AG09309 (cell line): Measurements from ENCODE around the gene ICAM4.

Experiments used
- DNase-seq: peaks from one replicate; pipeline ENCODE4 v3.0.0-alpha.2; 2010; ENCODE audit warnings: low read depth
- H3K4me3 ChIP-seq: 2 replicates; pipeline ENCODE4 v1.5.1; 2011; ENCODE audit warnings: mild to moderate bottlenecking, low read depth, low read length, moderate library complexity; ENCODE audit not compliant: control insufficient read depth
- TF ChIP-seq, protein P1 (sequence below): IDR thresholded peaks from 2 replicates; pipeline ENCODE4 v1.5.1; 2011; ENCODE audit warnings: mild to moderate bottlenecking, low read depth, low read length, inconsistent platforms; ENCODE audit not compliant: insufficient read depth, control insufficient read depth; ENCODE audit errors: missing control alignments

ICAM4 gene

DNA sequence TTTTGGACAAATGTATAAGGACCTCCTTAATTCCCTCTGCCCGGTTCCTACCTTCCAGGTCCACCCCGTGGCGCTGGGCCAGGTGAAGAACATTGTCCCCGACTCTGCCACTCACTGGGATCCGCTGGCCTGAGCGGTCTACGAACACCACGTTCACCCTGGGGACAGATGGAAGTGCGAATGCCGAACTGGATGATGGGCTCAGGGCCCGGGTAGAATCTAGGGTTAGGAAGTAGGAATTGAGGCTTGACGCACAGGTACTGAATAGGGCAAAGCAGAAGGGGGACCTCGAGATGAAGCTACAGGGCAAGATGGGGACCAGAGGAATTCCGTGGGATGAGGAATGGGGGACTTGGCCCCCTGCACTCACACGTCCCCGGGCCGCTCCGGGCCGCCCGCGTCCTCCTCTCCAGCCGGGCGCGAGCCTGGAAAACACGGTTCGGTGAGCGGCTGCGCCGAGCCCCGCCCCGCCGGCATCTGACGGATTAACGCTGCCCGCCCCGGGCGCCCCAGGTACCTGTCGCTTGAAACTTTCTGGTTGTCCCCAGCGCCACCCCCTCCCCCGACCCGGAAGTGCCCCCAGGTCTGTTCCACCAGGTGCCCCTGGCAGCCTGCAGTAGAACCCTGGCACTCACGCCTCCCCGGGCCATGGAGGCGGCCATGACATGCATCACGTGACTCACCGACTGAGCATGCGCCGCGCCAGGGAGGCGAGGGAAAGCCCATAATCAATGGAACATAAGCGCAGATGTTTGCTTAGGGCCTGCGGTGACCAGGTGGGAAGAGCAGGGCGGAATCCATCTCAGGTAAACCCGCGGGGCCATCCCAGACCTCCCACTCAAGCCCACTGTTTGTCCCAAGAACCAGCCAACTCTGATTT is 28.8 kb downstream of the ICAM4 start, which contains the start of gene FDX2:
FDX2 (minus strand) TSS at position 681 of the 880 bp plus-strand sequence; CDS start at position 662, 19 bp downstream.
- peak within 1 kb of the TSS; percentile 57 for H3K4me3 ChIP-seq
- DNase-seq: no peak
- TF ChIP-seq, protein P1, sequence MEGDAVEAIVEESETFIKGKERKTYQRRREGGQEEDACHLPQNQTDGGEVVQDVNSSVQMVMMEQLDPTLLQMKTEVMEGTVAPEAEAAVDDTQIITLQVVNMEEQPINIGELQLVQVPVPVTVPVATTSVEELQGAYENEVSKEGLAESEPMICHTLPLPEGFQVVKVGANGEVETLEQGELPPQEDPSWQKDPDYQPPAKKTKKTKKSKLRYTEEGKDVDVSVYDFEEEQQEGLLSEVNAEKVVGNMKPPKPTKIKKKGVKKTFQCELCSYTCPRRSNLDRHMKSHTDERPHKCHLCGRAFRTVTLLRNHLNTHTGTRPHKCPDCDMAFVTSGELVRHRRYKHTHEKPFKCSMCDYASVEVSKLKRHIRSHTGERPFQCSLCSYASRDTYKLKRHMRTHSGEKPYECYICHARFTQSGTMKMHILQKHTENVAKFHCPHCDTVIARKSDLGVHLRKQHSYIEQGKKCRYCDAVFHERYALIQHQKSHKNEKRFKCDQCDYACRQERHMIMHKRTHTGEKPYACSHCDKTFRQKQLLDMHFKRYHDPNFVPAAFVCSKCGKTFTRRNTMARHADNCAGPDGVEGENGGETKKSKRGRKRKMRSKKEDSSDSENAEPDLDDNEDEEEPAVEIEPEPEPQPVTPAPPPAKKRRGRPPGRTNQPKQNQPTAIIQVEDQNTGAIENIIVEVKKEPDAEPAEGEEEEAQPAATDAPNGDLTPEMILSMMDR: no peak

DNA sequence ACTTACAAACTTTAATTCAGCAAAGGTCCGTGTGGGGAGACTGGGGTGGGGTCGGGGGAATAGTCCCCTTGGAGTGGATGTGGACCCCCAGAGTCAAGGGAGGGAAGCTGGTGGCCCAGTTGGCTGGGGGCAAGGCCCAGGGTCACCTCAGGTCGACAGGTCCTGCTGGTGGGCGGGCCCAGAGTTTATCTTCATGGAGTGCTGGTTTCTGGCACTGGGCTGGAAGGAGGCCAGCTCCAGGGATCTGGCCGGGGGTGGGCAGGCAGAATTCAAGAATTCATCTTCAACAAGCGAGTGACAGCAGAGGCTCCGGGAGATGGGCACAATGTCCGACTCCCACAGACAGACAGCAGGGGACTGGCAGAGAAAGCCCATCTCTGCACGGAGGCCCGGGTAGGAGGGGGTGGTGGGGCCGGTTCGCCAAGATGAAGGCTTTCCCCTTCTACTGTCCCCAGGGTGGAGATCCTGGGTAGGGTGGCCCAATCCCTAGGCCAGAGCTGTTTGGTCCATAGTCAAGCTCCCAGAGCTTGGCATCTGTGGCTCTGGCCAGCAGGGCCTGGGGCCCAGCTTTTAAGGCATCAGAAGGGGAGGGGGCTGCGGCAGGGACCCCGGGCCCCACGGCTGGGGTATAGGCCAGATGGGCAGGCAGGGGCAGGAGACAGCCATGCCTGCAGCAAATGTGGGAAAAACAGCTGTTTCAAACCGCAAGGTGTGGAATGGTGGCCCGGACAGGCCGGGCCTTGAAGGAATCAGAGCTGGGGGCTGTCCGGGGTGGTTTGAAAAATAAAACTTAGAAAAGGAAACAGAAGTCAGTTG is 29.7 kb downstream of the ICAM4 start:
- TF ChIP-seq, protein P1: no peak
- no peak for DNase-seq
- H3K4me3 ChIP-seq: no peak overlapping the region; the same call in 1 of the 2 replicates

DNA sequence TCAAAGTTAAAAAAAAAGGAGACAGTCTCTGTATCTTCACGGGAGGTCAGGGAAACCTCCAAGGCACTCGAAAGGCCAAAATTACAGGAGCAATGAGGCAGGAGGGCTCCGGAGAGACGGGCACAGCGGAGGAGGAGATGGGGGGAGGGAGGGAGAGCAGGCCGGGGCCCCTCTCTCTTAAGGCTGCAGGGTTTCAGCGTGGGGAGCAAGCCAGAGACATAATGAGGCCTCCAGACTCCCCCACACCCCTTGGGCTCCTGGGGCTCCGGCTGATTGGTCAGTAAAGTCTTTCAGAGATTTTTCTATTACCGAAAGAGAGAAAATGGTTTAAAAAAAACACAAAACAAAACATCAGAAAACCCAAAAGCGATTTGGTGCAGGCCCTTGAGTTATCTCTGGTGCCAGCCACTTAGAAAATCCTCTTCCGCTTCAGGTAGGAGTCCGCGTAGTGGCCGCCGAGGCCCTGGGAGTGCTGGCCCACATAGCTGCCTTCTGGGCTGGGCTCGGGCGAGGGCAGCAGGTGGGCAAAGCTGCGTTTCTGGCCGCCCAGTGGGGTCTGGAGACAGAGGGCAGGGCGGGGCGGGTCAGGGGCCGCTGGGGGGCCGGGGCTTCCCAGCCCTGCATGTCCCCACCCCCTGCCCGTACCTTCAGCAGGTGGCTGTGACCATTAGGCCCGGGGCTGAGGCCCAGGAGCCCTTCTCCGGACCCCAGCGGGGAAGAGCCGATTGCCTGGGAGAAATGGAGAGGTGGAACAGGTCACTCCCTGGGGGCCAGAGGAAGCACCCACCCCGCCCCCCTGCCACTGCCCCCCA is 30.5 kb downstream of the ICAM4 start:
- DNase-seq: no peak
- TF ChIP-seq, protein P1: no peak
- H3K4me3 ChIP-seq: no peak overlapping the region

DNA sequence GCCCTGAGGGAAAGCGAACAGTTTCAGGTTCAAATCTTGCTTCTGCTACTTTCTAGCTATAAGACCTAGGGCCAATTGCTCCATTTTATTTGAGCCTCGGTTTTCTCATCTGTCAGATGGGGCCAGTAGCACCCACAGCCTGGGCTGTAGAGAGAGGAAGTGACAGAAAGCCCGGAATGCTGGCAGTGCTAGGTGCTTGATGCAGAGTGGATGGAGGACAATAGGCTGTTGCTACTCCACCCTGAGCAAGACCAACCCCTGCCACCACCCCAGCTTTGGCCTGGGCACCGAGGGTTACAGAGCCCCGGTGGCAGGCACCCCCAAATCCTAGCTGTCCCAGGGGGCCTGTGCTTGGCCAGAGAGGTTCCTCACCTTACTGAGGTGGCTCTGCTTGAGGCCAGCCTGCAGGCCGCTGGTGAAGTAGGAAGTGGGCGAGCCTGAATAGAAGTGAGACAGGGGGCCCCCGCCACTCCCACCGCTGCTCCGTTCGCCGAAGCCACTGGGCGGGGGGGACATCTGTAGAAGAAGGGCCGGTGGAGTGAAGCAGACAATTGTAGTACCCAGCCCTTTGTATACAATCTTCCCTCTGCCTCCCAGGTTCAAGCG is 31.2 kb downstream of the ICAM4 start:
- DNase-seq: no peak
- TF ChIP-seq, protein P1: no peak
- no peak overlapping the region for H3K4me3 ChIP-seq

DNA sequence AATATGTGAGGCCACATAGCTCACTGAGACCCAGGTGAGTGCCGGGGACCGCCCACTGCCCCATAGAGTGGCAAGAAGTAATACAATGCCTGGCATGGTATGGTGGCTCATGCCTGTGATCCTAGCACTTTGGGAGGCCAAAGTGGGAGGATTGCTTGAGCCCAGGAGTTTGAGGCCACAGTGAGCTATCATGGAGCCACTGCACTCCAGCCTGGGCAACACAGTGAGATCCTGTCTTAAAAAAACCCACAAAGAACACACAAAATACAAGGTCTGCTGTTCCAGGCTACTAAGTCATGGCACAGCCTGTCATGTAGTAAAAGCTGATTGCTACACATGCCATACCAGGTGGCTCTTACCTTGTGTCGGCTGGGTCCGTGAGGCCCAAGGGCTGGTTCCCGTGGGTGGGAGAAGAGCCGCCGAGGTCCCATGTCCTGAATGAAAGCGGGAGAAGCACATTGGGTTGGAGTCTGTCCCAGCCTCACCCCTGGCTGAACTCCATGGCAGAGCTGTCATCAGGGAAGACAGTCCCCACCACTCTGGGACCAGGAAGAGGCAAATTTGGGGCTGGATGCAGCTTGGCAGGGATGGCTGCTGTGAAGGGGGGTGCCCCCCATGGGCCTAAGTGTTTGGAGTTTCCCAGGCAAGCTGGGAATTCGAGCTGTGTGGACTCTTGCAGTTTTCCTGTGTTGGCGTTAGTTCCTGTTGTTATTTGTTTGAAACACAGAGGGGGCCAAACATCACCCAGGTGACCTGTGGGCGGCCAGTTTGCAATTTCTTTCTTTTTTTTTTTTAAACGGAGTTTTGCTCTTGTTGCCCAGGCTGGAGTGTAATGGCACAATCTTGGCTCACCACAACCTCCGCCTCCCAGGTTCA is 32.3 kb downstream of the ICAM4 start:
- DNase-seq: no peak
- H3K4me3 ChIP-seq: no peak overlapping the region
- TF ChIP-seq, protein P1: no peak
